Skeletal muscle cell (primary cell): Measurements from ENCODE around the gene EPN2.

ENCODE experiments used
- DNase-seq: peaks from one replicate; pipeline ENCODE4 v3.0.0-alpha.2; 2010; ENCODE audit warnings: low read depth
- H3K4me3 ChIP-seq: 2 replicates; pipeline ENCODE4 v1.5.1; 2011; ENCODE audit warnings: low read depth, mild to moderate bottlenecking, control low read depth, low read length, moderate library complexity

Gene EPN2

DNA sequence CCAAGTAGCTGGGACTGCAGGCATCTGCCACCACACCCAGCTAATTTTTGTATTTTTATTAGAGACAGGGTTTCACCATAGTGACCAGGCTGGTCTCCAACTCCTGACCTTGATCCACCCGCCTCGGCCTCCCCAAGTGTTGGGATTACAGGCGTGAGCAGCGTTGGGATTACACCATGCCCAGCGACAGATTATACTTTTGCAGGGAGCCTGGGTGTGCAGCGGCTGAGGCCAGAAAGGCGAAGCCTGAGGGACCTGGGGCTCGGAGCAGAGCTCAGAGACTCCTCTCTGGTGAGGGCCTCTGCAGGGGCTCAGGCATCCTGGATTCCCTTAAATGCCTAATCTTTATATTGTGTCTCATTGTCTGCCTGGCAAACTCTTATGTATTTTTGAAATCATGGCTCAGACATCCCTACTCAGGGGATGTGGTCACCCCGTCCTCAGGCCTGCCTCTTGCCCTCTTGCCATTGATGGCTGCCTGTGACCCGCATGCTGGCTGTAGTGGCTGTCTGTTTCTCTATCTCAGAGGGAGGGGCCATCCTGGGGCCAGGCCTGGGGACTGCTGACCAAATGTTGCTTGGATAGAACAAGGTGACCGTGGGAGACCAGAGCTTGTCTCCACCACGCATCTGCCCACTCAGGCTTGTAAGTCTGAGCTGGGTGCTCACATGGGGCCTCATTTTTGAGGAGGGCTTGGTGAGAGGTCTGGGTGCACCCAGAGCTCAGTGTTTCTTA is 82.8 kb downstream of the EPN2 start:
- no peak overlapping the region for H3K4me3 ChIP-seq
- DNase-seq = no peak

DNA sequence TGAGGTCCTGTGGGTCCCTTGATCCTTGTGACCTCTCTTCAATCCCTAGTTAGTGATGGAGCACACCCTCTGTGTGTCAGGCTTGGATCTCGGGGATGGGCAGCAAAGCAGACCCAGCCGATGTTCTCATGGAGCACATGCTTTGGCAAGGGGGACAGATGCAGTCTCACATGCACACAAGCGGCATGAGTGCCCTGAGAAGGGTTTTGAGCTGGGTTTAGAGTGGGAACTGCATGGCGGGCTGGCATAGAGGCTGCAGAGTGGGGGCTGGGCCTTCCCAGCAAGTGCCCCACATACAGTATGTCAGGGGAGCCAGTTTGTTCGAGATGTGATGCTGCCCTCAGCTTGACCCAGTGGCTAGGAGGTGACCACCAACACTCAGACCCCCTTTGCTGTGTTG is 83.7 kb downstream of the EPN2 start:
- DNase-seq = no peak
- H3K4me3 ChIP-seq = no peak overlapping the region

GRCh38 chr17:19321481-19322128 is 84.4 kb downstream of the EPN2 start:
- no peak for DNase-seq
- H3K4me3 ChIP-seq = no peak overlapping the region

DNA sequence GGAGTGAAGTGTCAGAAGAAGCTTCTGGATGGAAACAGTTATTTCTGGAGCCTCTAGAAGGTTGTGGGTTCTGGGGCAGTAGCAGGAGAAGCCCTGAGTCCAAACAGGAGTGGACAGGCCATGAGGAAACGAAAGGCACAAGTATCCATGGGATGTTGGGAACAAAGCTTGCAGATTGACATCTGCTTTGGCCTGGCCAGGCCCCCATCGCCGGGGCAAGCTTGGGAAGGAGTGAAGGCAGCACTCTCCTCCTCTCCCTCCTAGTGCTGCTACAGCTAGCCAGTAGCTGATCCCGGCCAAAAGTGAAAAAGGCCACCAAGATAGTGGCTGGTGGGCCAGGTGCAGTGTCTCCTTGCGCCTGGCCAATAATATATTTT is 85.0 kb downstream of the EPN2 start:
- DNase-seq = no peak
- H3K4me3 ChIP-seq = no peak overlapping the region

- DNase-seq = no peak
- no peak overlapping the region for H3K4me3 ChIP-seq
Measured at GRCh38 chr17:19322861-19323260, 85.7 kb downstream of the EPN2 start.

DNA sequence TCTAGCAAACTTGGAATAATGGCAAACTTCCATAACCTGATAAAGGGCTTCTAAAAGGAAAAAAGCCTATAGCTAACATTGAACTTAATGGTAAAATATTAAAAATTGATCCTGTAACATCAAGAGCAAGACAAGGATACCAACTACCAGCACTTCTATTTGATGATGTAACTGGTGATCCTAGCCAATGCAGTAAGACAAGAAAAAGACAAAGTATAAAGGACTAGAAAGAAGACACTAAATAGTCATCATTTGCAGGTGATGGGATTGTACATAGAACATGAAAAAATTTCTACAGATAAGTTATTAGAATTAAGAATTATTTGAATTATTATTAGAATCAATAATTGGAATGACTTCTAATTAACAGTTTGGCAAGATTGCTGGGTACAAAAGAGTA is 88.4 kb downstream of the EPN2 start:
- no peak overlapping the region for H3K4me3 ChIP-seq
- no peak for DNase-seq

- peak; percentile 54 for DNase-seq
- no peak overlapping the region for H3K4me3 ChIP-seq
Measured at GRCh38 chr17:19327031-19327783, 90.0 kb downstream of the EPN2 start.

DNA sequence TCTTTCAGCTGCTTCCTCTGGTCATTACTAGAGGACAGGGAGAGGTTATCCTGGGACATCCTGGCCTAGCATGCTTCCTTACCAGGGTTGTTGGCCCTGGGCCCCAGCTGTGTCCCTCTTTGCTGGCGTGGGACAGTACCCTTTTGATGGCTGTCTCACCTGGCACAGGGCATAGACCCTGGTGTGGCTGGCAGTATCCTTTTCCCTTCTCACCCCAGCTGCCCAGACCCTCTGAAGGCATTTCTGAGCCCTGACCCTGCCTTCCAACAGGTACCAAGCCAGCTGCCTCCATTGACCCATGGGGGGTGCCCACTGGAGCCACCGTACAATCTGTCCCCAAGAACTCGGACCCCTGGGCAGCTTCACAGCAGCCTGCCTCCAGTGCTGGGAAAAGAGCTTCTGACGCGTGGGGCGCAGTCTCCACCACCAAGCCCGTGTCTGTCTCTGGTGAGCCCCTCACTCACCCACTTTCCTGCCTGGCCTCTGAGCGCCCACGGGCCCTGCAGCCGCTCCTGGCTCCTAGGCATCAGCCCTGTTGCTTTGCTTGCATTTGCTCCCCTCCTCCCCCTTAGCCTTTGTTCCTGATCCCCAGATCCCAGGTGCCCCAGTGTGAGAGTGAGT is 91.4 kb downstream of the EPN2 start:
- no peak overlapping the region for H3K4me3 ChIP-seq
- no peak for DNase-seq

DNA sequence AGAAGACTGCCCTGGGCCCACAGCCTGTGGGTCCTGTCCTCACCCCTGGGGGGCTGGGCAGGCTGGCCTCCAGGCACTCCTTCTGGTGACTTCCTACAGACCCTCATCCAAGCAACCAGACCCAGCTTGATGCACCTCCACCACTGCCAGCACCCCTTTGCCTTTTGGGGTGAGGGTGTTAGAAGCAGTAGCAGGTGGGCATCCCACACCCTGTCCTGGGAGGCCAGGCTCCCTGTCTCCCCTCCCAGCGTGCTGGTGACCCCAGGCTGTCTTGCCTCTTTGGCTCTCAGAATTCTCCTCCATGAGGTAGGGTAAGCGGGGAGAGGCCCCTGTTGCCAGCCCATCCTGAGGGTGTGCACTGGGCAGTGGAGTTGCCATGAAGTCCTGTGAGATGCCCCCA is 92.0 kb downstream of the EPN2 start:
- H3K4me3 ChIP-seq = no peak overlapping the region
- DNase-seq = no peak

DNA sequence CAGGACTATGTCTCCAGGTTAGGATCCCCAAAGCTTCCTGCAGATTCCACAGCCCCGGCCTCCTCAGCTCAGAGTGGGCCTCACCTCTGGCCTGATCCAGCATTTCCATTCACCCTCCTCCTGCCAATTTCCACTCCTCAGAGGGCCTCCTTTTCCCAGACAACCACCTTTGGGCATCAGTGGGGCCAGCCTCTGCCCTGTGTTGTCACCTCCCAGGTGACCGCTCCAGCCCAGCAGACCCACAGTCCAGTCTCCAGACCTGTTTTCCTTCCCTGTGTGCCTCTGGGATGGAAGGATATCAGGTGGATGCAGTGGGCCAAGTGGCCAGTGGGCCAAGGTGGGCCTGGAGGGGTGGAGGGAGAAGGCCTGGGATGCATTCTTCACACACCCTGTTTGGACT is 92.7 kb downstream of the EPN2 start:
- no peak for DNase-seq
- no peak overlapping the region for H3K4me3 ChIP-seq

GRCh38 chr17:19330271-19330670 is 93.1 kb downstream of the EPN2 start:
- H3K4me3 ChIP-seq = no peak overlapping the region

GRCh38 chr17:19331134-19331533 is 94.0 kb downstream of the EPN2 start:
- H3K4me3 ChIP-seq = no peak overlapping the region
- peak; percentile 51 for DNase-seq

More at GRCh38 chr17:19330271-19330670, 93.1 kb downstream of the EPN2 start:
- DNase-seq = no peak

DNA sequence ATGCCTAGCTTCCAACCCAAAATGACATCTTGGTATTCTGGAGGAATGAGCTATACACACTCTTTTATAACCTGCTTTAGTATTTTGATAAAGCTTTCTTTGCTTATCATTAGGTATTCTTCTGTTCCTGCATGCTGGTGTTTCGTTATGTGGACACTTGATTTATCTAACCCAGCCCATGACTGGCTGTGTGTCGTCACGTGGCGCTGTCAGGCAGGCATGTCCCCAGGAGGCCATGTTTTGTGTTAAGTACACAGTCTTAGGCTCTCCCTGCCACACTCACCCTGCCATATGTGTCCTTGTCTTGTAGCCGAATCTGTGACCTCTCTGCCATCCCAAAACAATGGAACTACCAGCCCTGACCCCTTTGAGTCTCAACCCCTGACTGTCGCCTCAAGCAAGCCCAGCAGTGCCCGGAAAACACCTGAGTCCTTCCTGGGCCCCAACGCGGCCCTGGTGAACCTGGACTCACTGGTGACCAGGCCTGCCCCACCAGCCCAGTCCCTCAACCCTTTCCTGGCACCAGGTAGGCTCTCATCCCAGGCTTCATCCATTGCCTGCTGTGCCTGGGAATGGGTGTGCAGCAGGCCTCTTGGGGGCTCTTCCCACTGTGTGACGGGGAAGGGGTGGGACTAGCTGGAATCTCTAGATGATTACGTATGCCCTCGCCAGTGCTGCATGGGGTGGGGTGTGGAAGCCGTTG is 94.5 kb downstream of the EPN2 start:
- H3K4me3 ChIP-seq = no peak overlapping the region
- DNase-seq = no peak

DNA sequence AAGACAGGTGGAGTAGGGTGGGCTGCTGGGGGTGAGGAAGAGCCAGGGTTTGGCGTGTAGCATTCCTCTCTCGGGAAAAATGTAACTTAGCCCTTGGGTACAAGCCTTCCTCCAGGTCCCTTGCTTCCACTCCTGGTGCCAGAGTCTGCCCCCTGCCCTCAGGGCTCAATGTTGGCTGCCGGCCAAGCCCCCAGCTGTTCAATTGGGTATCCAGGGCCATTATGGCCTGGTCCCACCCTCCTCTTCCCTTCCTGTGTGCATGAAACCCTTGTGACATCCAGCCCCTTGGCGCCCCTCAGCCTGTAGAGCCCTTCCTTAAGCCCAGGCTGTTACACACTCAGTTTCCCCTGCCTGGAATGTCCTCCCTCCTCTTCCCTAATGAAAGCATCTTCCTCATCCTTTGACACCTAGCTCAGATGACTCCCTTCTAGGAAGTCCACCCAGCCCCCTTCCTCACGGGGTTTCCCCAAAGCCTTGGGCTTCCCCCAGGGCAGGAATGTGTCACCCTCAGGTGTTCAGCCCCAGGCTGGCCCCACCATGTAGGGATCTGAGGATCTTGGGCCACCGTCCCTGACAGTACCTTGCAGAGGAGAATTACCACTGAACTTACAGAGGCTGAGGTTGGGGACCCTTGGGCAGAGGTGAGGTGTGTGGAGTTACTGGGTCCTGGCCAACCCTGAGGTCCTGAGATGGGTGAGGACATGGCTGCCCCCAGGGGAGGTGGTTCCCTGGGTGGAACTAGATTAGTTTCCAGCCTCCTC is 95.4 kb downstream of the EPN2 start:
- no peak overlapping the region for H3K4me3 ChIP-seq
- DNase-seq = no peak

DNA sequence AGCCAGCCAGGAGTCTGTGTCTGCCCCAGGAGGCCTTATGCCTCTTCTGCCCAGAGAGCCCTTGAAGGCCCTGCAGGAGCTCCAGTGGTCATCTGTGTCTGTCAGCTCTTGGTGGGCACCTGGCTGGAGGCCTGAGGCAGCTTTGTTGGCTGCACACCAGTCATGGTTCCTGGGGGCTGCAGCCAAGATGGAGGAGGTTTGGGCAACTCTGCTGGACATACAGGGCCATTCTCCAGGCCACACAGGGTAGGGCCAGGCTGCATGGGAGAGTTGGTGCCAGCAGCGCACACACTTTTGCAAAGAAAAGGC is 95.9 kb downstream of the EPN2 start:
- DNase-seq = no peak
- H3K4me3 ChIP-seq = no peak overlapping the region

- no peak overlapping the region for H3K4me3 ChIP-seq
- DNase-seq = no peak
Measured at GRCh38 chr17:19333736-19334290, 96.6 kb downstream of the EPN2 start.

- H3K4me3 ChIP-seq = no peak overlapping the region
- DNase-seq = no peak
Measured at GRCh38 chr17:19334331-19334730, 97.2 kb downstream of the EPN2 start.

- H3K4me3 ChIP-seq = no peak overlapping the region
- DNase-seq = no peak
Measured at GRCh38 chr17:19335951-19336631, 98.9 kb downstream of the EPN2 start.
